Lower leg skin (tissue), 3 donors: Measurements from ENCODE around the gene PGAM2.

Experiments used
- CTCF ChIP-seq, 3 donors: fragments of 450-650 bp; IDR thresholded peaks; one replicate each; pipeline ENCODE4 v1.5.1; 2016; ENCODE audit warnings: antibody characterized with exemption in 3 of 3, mild to moderate bottlenecking in 3 of 3, moderate library complexity in 2 of 3
- POLR2A ChIP-seq, 2 donors: fragments of 450-650 bp; IDR thresholded peaks; one replicate each; pipeline ENCODE4 v1.6.1; 2016 to 2017; ENCODE audit warnings: antibody characterized with exemption in 2 of 2, mild to moderate bottlenecking in 1 of 2, moderate library complexity in 1 of 2

GRCh38 chr7:44113764-44114354, 48.5 kb upstream of the PGAM2 start:
- TF ChIP-seq CTCF (IDR thresholded peaks at IDR 0.05), result no peak
- no peak for TF ChIP-seq POLR2A (IDR thresholded peaks at IDR 0.05)
